ENCODE data around the gene CEACAM19. TPM values are rescaled to one million over a fixed set of nuclear protein-coding genes. Genes with fewer than 3 reads are reported as not detected.

CEACAM19 gene
- total and polyA plus RNA-seq, 2 donors (not counting 3 experiments of a cell fraction or from before 2014, with no cell fraction given), result 9.9 to 14.5 TPM

- ChIA-PET CTCF (interaction anchor here (1.4 to 15.8 kb wide), 4 partner anchors 11 to 160 kb away, joined by 4 to 688 read pairs (median 5); partner anchors contain the start of gene CBLC), POLR2A (no interaction called here)
- intact Hi-C loops (cut with micrococcal nuclease), result no loop called here
Measured at GRCh38 chr19:44731081-44731480, 59.8 kb downstream of the CEACAM19 start.

More at GRCh38 chr19:44731081-44731480, 59.8 kb downstream of the CEACAM19 start:
- Histone ChIP-seq H4K20me1 (replicated peaks; ENCODE audit: control insufficient read depth, extremely low read depth, insufficient read depth, low read length) (no peaks in the 10 kb centered on the region), H3K9me3 (replicated peaks; ENCODE audit: control insufficient read depth, insufficient read depth, low read length) (no peaks in the 10 kb centered on the region), H3K27me3 (ENCODE audit: control insufficient read depth in 2 of 2, insufficient read depth in 2 of 2, low read length in 2 of 2) (no peaks in the 10 kb centered on the region), H3K9me1 (replicated peaks; ENCODE audit: control insufficient read depth, extremely low read depth, insufficient read depth, low read length) (no peaks in the 10 kb centered on the region), H2AFZ (ENCODE audit: low read depth, low read length) (no peak overlapping the region), H3K9ac (replicated peaks; ENCODE audit: extremely low read depth, insufficient read depth, low read length) (no peak overlapping the region), H3K4me2 (ENCODE audit: insufficient read depth, low read length) (no peak overlapping the region), H3K4me1 (ENCODE audit: control insufficient read depth, extremely low read depth, insufficient read depth, low read length) (no peaks in the 10 kb centered on the region), H3K36me3 (ENCODE audit: control insufficient read depth in 2 of 2, extremely low read depth in 1 of 2, insufficient read depth in 2 of 2, low read length in 2 of 2) (no peaks in the 10 kb centered on the region), H3K4me3 (replicated peaks in 1 of 3; ENCODE audit: insufficient read depth in 1 of 3, low read depth in 1 of 3, low read length in 3 of 3) (no peak overlapping the region), H3K27ac (ENCODE audit: insufficient read depth, low read depth, low read length) (no peak overlapping the region), H3K79me2 (ENCODE audit: control insufficient read depth, insufficient read depth, low read length) (no peaks in the 10 kb centered on the region)
- BruUV-seq (replicated peaks), result no TSS peak
- FAIRE-seq (no peak), DNase-seq (ENCODE audit: low read depth, low spot score) (no peak)
- TF ChIP-seq POLR2AphosphoS5 (IDR thresholded peaks at IDR 0.05; ENCODE audit: insufficient read depth, low read depth, low read length), result no peak
- no peak for TF ChIP-seq CTCF (IDR thresholded peaks at IDR 0.05; ENCODE audit: extremely low read depth in 1 of 2, insufficient read depth in 1 of 2, low read depth in 1 of 2, low read length in 2 of 2)
- TF ChIP-seq MYC (IDR thresholded peaks at IDR 0.05; ENCODE audit: low read depth, low read length), result no peak
- no peak for TF ChIP-seq FOS (IDR thresholded peaks at IDR 0.05; ENCODE audit: borderline replicate concordance, insufficient read depth, low read length)
- TF ChIP-seq MAX (IDR thresholded peaks at IDR 0.05; ENCODE audit: insufficient read depth, insufficient read length), result no peak
- TF ChIP-seq GATA2 (IDR thresholded peaks at IDR 0.05; ENCODE audit: insufficient read depth, insufficient read length, low read depth, low read length), result no peak
- no peak for TF ChIP-seq JUN (IDR thresholded peaks at IDR 0.05; ENCODE audit: borderline replicate concordance, insufficient read depth, insufficient read length, low read depth)
- TF ChIP-seq EZH2 (IDR thresholded peaks at IDR 0.05; ENCODE audit: borderline replicate concordance, low read depth, low read length, severe bottlenecking), result no peak
- no peak for TF ChIP-seq POLR2A (IDR thresholded peaks at IDR 0.05; ENCODE audit: low read depth, low read length)
- dilution Hi-C loops (cut with MboI; ENCODE audit: extremely low pct_ligation_motif_present, low sequenced_read_pairs), result no loop called here
